MM.1S (cell line): ENCODE measurements around the gene PAAF1.

ENCODE experiments used
- DNase-seq: peaks from one replicate; pipeline ENCODE4 v3.0.0-alpha.2; 2015
- H2AFZ ChIP-seq: fragments of 300-600 bp; sonication (generic); 2 replicates; pipeline ENCODE4 v1.6.0; 2016; ENCODE audit warnings: antibody characterized with exemption, low read length
- H3F3A ChIP-seq: fragments of 300-600 bp; sonication (generic); 2 replicates; pipeline ENCODE4 v1.6.1; 2016; ENCODE audit warnings: mild to moderate bottlenecking, antibody characterized with exemption, low read length, moderate library complexity, mixed read lengths; ENCODE audit not compliant: insufficient read depth
- H3K27ac ChIP-seq: fragments of 300-600 bp; sonication (generic); 2 replicates; pipeline ENCODE4 v1.5.1; 2016; ENCODE audit warnings: mild to moderate bottlenecking, low read length
- H3K27me3 ChIP-seq: fragments of 300-600 bp; sonication (generic); replicated peaks from 2 replicates; pipeline ENCODE4 v1.6.0; 2016; ENCODE audit warnings: low read length; ENCODE audit not compliant: insufficient read depth
- H3K36me3 ChIP-seq: fragments of 300-600 bp; sonication (generic); replicated peaks from 2 replicates; pipeline ENCODE4 v1.6.1; 2016; ENCODE audit warnings: mild to moderate bottlenecking, low read length, mixed read lengths; ENCODE audit not compliant: insufficient read depth
- H3K4me1 ChIP-seq: fragments of 300-600 bp; sonication (generic); 2 replicates; pipeline ENCODE4 v1.6.1; 2016; ENCODE audit warnings: low read length, mixed read lengths
- H3K4me2 ChIP-seq: fragments of 300-600 bp; sonication (generic); 2 replicates; pipeline ENCODE4 v1.6.0; 2016; ENCODE audit warnings: low read depth, low read length
- H3K4me3 ChIP-seq: fragments of 300-600 bp; sonication (generic); 2 replicates; pipeline ENCODE4 v1.5.1; 2016; ENCODE audit warnings: low read length, mixed read lengths
- H3K79me2 ChIP-seq: fragments of 300-600 bp; sonication (generic); 2 replicates; pipeline ENCODE4 v1.6.1; 2016; ENCODE audit warnings: mixed run types, low read length, mixed read lengths
- H3K9ac ChIP-seq: fragments of 300-600 bp; sonication (generic); 2 replicates; pipeline ENCODE4 v1.6.1; 2016; ENCODE audit warnings: low read length, mixed read lengths
- H3K9me2 ChIP-seq: fragments of 300-600 bp; sonication (generic); replicated peaks from 2 replicates; pipeline ENCODE4 v1.6.1; 2016; ENCODE audit warnings: mild to moderate bottlenecking, low read length, mixed read lengths; ENCODE audit not compliant: insufficient read depth
- H3K9me3 ChIP-seq: fragments of 300-600 bp; sonication (generic); replicated peaks from 2 replicates; pipeline ENCODE4 v1.6.1; 2016; ENCODE audit warnings: mild to moderate bottlenecking, low read length, mixed read lengths; ENCODE audit not compliant: insufficient read depth
- H4K20me1 ChIP-seq: fragments of 300-600 bp; sonication (generic); 2 replicates; pipeline ENCODE4 v1.6.1; 2016; ENCODE audit warnings: mild to moderate bottlenecking, low read length, moderate library complexity, mixed read lengths; ENCODE audit not compliant: insufficient read depth
- EZH2 ChIP-seq: fragments of 300-600 bp; sonication (generic); optimal IDR thresholded peaks from 2 replicates; pipeline ENCODE3; 2017; ENCODE audit warnings: low read depth, mild to moderate bottlenecking, antibody characterized with exemption, low read length, mixed read lengths
- EZH2phosphoT487 ChIP-seq: fragments of 300-600 bp; sonication (generic); IDR thresholded peaks from 2 replicates; pipeline ENCODE4 v1.6.1; 2018; ENCODE audit warnings: antibody characterized with exemption, low read length
- TF ChIP-seq, protein P1 (sequence below): fragments of 300-600 bp; sonication (generic); IDR thresholded peaks from 2 replicates; pipeline ENCODE4 v1.5.1; 2016; ENCODE audit warnings: antibody characterized with exemption, low read length, mixed read lengths

PAAF1 gene

DNA sequence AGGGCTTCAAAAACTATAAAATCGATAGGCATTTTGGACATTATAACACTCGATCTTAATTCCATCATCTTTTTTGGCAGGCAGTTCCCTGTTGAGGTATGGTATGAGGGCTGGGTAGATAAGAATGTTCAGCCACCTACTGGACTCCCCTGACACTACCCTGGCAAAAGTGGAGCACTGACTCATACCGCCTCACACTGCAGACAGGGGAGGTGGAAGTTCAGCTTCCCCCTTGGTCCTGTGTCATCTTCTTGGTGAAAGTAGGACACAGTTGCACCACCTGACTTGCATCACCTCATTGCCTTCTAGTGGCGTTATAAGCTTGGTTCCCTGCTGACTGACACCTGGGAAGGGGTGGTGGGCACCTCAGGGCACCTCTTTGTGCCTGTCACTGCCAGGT lies 30.4 kb downstream of the PAAF1 start:
- no peaks in the 10 kb centered on the region for H3K9me2 ChIP-seq
- no peak overlapping the region for H3K4me3 ChIP-seq
- no peaks in the 10 kb centered on the region for H3K36me3 ChIP-seq
- H3F3A ChIP-seq = no peaks in the 10 kb centered on the region
- H2AFZ ChIP-seq = no peak overlapping the region
- no peaks in the 10 kb centered on the region for H3K4me1 ChIP-seq
- TF ChIP-seq EZH2 = no peak
- no peak for TF ChIP-seq EZH2phosphoT487
- TF ChIP-seq, protein P1, sequence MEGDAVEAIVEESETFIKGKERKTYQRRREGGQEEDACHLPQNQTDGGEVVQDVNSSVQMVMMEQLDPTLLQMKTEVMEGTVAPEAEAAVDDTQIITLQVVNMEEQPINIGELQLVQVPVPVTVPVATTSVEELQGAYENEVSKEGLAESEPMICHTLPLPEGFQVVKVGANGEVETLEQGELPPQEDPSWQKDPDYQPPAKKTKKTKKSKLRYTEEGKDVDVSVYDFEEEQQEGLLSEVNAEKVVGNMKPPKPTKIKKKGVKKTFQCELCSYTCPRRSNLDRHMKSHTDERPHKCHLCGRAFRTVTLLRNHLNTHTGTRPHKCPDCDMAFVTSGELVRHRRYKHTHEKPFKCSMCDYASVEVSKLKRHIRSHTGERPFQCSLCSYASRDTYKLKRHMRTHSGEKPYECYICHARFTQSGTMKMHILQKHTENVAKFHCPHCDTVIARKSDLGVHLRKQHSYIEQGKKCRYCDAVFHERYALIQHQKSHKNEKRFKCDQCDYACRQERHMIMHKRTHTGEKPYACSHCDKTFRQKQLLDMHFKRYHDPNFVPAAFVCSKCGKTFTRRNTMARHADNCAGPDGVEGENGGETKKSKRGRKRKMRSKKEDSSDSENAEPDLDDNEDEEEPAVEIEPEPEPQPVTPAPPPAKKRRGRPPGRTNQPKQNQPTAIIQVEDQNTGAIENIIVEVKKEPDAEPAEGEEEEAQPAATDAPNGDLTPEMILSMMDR = no peak
- no peaks in the 10 kb centered on the region for H4K20me1 ChIP-seq
- H3K4me2 ChIP-seq = no peak overlapping the region
- H3K27me3 ChIP-seq = no peaks in the 10 kb centered on the region
- no peak overlapping the region for H3K27ac ChIP-seq
- no peaks in the 10 kb centered on the region for H3K9me3 ChIP-seq
- H3K79me2 ChIP-seq = no peaks in the 10 kb centered on the region
- H3K9ac ChIP-seq = no peak overlapping the region
- DNase-seq = no peak

DNA sequence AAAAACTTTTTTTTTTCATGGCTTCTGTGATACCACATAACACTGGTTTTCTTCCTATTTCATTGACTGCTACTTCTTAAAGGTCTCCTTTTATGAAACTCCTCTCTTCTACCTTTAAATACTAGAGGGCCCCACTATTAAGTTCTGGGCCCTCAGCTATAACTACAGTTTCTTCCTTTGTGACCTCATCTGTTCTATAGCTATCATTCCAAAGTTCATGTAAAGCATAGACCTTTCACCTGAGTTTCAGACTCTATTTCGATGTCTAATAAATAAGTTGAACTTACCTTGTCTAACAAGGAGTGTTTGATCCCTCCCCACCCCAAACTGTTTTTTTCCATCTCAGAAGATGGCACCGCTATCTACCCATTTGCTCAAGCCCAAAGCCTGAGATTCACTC lies 35.2 kb downstream of the PAAF1 start:
- Histone ChIP-seq H2AFZ (no peak overlapping the region), H3K9me2 (no peaks in the 10 kb centered on the region), H3K4me3 (no peak overlapping the region), H3F3A (no peaks in the 10 kb centered on the region), H4K20me1 (no peaks in the 10 kb centered on the region), H3K9ac (no peak overlapping the region), H3K4me2 (no peak overlapping the region), H3K4me1 (no peaks in the 10 kb centered on the region), H3K27ac (no peak overlapping the region), H3K79me2 (no peaks in the 10 kb centered on the region), H3K27me3 (no peaks in the 10 kb centered on the region), H3K36me3 (no peaks in the 10 kb centered on the region), H3K9me3 (no peaks in the 10 kb centered on the region)
- DNase-seq = no peak
- TF ChIP-seq EZH2 (no peak), EZH2phosphoT487 (no peak)
- TF ChIP-seq, protein P1 = no peak

- no peaks in the 10 kb centered on the region for H3K9me2 ChIP-seq
- no peaks in the 10 kb centered on the region for H3K79me2 ChIP-seq
- no peak for DNase-seq
- H2AFZ ChIP-seq = no peak overlapping the region
- no peak overlapping the region for H3K4me3 ChIP-seq
- H3F3A ChIP-seq = no peaks in the 10 kb centered on the region
- H3K9me3 ChIP-seq = no peaks in the 10 kb centered on the region
- H3K4me1 ChIP-seq = no peaks in the 10 kb centered on the region
- TF ChIP-seq EZH2phosphoT487 (no peak), EZH2 (no peak)
- TF ChIP-seq, protein P1 = no peak
- H3K36me3 ChIP-seq = no peaks in the 10 kb centered on the region
- no peaks in the 10 kb centered on the region for H4K20me1 ChIP-seq
- no peak overlapping the region for H3K27ac ChIP-seq
- no peaks in the 10 kb centered on the region for H3K27me3 ChIP-seq
- H3K9ac ChIP-seq = no peak overlapping the region
- H3K4me2 ChIP-seq = no peak overlapping the region
These were observed 36.7 kb downstream of the PAAF1 start for GRCh38 chr11:73913472-73913871.

GRCh38 chr11:73914284-73914683 lies 37.5 kb downstream of the PAAF1 start:
- DNase-seq = no peak

More at GRCh38 chr11:73914284-73914683, 37.5 kb downstream of the PAAF1 start:
- H3K9me2 ChIP-seq = no peaks in the 10 kb centered on the region
- no peak overlapping the region for H2AFZ ChIP-seq
- H3K9ac ChIP-seq = no peak overlapping the region
- no peak overlapping the region for H3K4me3 ChIP-seq
- no peaks in the 10 kb centered on the region for H4K20me1 ChIP-seq
- H3K27ac ChIP-seq = no peak overlapping the region
- no peaks in the 10 kb centered on the region for H3K36me3 ChIP-seq
- TF ChIP-seq EZH2 (no peak), EZH2phosphoT487 (no peak)
- TF ChIP-seq, protein P1 = no peak
- H3K4me2 ChIP-seq = no peak overlapping the region
- H3K27me3 ChIP-seq = no peaks in the 10 kb centered on the region
- H3K79me2 ChIP-seq = no peaks in the 10 kb centered on the region
- H3K9me3 ChIP-seq = no peaks in the 10 kb centered on the region
- H3F3A ChIP-seq = no peaks in the 10 kb centered on the region
- no peaks in the 10 kb centered on the region for H3K4me1 ChIP-seq
